NCI-H1694 treated with DMSO at 0.1 percent for 48 hours (cell line): Measurements from ENCODE around the gene FSHR.

Experiments used
- DNase-seq: peaks from one replicate; lab custom pipeline; 2025; lab: John Stamatoyannopoulos, UW

Gene FSHR

GRCh38 chr2:49032126-49032525 lies 122.2 kb downstream of the FSHR start:
- DNase-seq: peak; percentile 19

- no peak for DNase-seq
Measured at GRCh38 chr2:49029406-49029805, 124.9 kb downstream of the FSHR start.

- no peak for DNase-seq
Measured at GRCh38 chr2:49028101-49028500, 126.2 kb downstream of the FSHR start.

- DNase-seq: no peak
Measured at GRCh38 chr2:49026706-49027105, 127.6 kb downstream of the FSHR start.

GRCh38 chr2:49021271-49021670 lies 133.0 kb downstream of the FSHR start:
- peak; percentile 17 for DNase-seq

GRCh38 chr2:49005261-49005660 lies 149.1 kb downstream of the FSHR start:
- DNase-seq: no peak

GRCh38 chr2:49004036-49004626 lies 150.2 kb downstream of the FSHR start:
- no peak for DNase-seq

GRCh38 chr2:49003201-49003600 lies 151.1 kb downstream of the FSHR start:
- DNase-seq: no peak

GRCh38 chr2:49002750-49003149 lies 151.6 kb downstream of the FSHR start:
- no peak for DNase-seq

GRCh38 chr2:49000695-49001094 lies 153.6 kb downstream of the FSHR start:
- no peak for DNase-seq

GRCh38 chr2:48998449-48998848 lies 155.9 kb downstream of the FSHR start:
- DNase-seq: no peak

GRCh38 chr2:48993576-48993975 lies 160.7 kb downstream of the FSHR start:
- DNase-seq: no peak

GRCh38 chr2:48991415-48992131 lies 162.7 kb downstream of the FSHR start:
- DNase-seq: no peak

GRCh38 chr2:48984922-48985321 lies 169.4 kb downstream of the FSHR start:
- DNase-seq: no peak

- DNase-seq: no peak
Measured at GRCh38 chr2:48983551-48983950, 170.8 kb downstream of the FSHR start.

- DNase-seq: no peak
Measured at GRCh38 chr2:48982887-48983435, 171.4 kb downstream of the FSHR start.

GRCh38 chr2:48980846-48981245 lies 173.5 kb downstream of the FSHR start:
- DNase-seq: no peak

GRCh38 chr2:48979691-48980090 lies 174.6 kb downstream of the FSHR start:
- DNase-seq: no peak

GRCh38 chr2:48978131-48978530 lies 176.2 kb downstream of the FSHR start:
- no peak for DNase-seq

- DNase-seq: no peak
Measured at GRCh38 chr2:48971801-48972200, 182.5 kb downstream of the FSHR start.

- DNase-seq: no peak
Measured at GRCh38 chr2:48968011-48968410, 186.3 kb downstream of the FSHR start.

- no peak for DNase-seq
Measured at GRCh38 chr2:48965204-48965603, 189.1 kb downstream of the FSHR start.

GRCh38 chr2:48961009-48961408 lies 193.3 kb downstream of the FSHR start:
- no peak for DNase-seq

- DNase-seq: no peak
Measured at GRCh38 chr2:48954935-48955334, 199.4 kb downstream of the FSHR start.
